ENCODE measurements around the gene PTPRM.

PTPRM gene

GRCh38 chr18:7746106-7746505 lies 179.0 kb downstream of the PTPRM start:
- no peak overlapping the region for H3K4me3 ChIP-seq (ENCODE audit: low read length, poor library complexity, severe bottlenecking)
- TF ChIP-seq CTCF (conservative IDR thresholded peaks at IDR 0.05; ENCODE audit: low read length): no peak
- TF ChIP-seq EZH2phosphoT487 (IDR thresholded peaks at IDR 0.05; ENCODE audit: borderline replicate concordance): no peak
- no peak overlapping the region for H2AFZ ChIP-seq (ENCODE audit: low read length)
- no peaks in the 10 kb centered on the region for H3K79me2 ChIP-seq (ENCODE audit: insufficient read depth, low read length)
- no peaks in the 10 kb centered on the region for H3K4me1 ChIP-seq (ENCODE audit: insufficient read depth, low read length, poor library complexity, severe bottlenecking)
- H3K4me2 ChIP-seq (ENCODE audit: low read depth, low read length, poor library complexity, severe bottlenecking): no peak overlapping the region
- no peaks in the 10 kb centered on the region for H3F3A ChIP-seq (ENCODE audit: low read depth)
- no peaks in the 10 kb centered on the region for H3K36me3 ChIP-seq (ENCODE audit: insufficient read depth, low read length)
- no peaks in the 10 kb centered on the region for H4K20me1 ChIP-seq (ENCODE audit: insufficient read depth, low read length, poor library complexity, severe bottlenecking)
- no peak overlapping the region for H3K9ac ChIP-seq (ENCODE audit: low read depth, low read length, poor library complexity, severe bottlenecking)
- H3K27me3 ChIP-seq (ENCODE audit: insufficient read depth, low read length, poor library complexity, severe bottlenecking): no peaks in the 10 kb centered on the region
- peaks cover 9% of the 10 kb centered on the region; the same call in 1 of the 2 replicates for H3K9me3 ChIP-seq (ENCODE audit: insufficient read depth, low read depth, low read length)
- H3K9me2 ChIP-seq (replicated peaks; ENCODE audit: low read depth, low read length): no peaks in the 10 kb centered on the region

GRCh38 chr18:7748251-7749007 lies 181.3 kb downstream of the PTPRM start:
- no peak for TF ChIP-seq CTCF (conservative IDR thresholded peaks at IDR 0.05; ENCODE audit: low read length)
- no peak for TF ChIP-seq EZH2phosphoT487 (IDR thresholded peaks at IDR 0.05; ENCODE audit: borderline replicate concordance)
- Histone ChIP-seq H3K9me3 (ENCODE audit: insufficient read depth, low read depth, low read length) (peaks cover 9% of the 10 kb centered on the region; the same call in 1 of the 2 replicates), H3K9me2 (replicated peaks; ENCODE audit: low read depth, low read length) (no peaks in the 10 kb centered on the region), H3K27me3 (ENCODE audit: insufficient read depth, low read length, poor library complexity, severe bottlenecking) (no peaks in the 10 kb centered on the region), H3K36me3 (ENCODE audit: insufficient read depth, low read length) (no peaks in the 10 kb centered on the region), H3F3A (ENCODE audit: low read depth) (no peaks in the 10 kb centered on the region), H4K20me1 (ENCODE audit: insufficient read depth, low read length, poor library complexity, severe bottlenecking) (no peaks in the 10 kb centered on the region), H3K9ac (ENCODE audit: low read depth, low read length, poor library complexity, severe bottlenecking) (no peak overlapping the region), H3K4me3 (ENCODE audit: low read length, poor library complexity, severe bottlenecking) (no peak overlapping the region), H3K4me2 (ENCODE audit: low read depth, low read length, poor library complexity, severe bottlenecking) (no peak overlapping the region), H3K79me2 (ENCODE audit: insufficient read depth, low read length) (no peaks in the 10 kb centered on the region), H2AFZ (ENCODE audit: low read length) (no peak overlapping the region), H3K4me1 (ENCODE audit: insufficient read depth, low read length, poor library complexity, severe bottlenecking) (no peaks in the 10 kb centered on the region)

GRCh38 chr18:7749008-7749405 lies 181.9 kb downstream of the PTPRM start:
- Histone ChIP-seq H3K36me3 (ENCODE audit: insufficient read depth, low read length) (no peaks in the 10 kb centered on the region), H3K9ac (ENCODE audit: low read depth, low read length, poor library complexity, severe bottlenecking) (no peak overlapping the region), H3K9me3 (ENCODE audit: insufficient read depth, low read depth, low read length) (peaks cover 9% of the 10 kb centered on the region; the same call in 1 of the 2 replicates), H3K4me2 (ENCODE audit: low read depth, low read length, poor library complexity, severe bottlenecking) (no peak overlapping the region), H3K9me2 (replicated peaks; ENCODE audit: low read depth, low read length) (no peaks in the 10 kb centered on the region), H3K27me3 (ENCODE audit: insufficient read depth, low read length, poor library complexity, severe bottlenecking) (no peaks in the 10 kb centered on the region), H3K4me3 (ENCODE audit: low read length, poor library complexity, severe bottlenecking) (no peak overlapping the region), H2AFZ (ENCODE audit: low read length) (no peak overlapping the region), H3K4me1 (ENCODE audit: insufficient read depth, low read length, poor library complexity, severe bottlenecking) (no peaks in the 10 kb centered on the region), H4K20me1 (ENCODE audit: insufficient read depth, low read length, poor library complexity, severe bottlenecking) (no peaks in the 10 kb centered on the region), H3F3A (ENCODE audit: low read depth) (no peaks in the 10 kb centered on the region), H3K79me2 (ENCODE audit: insufficient read depth, low read length) (no peaks in the 10 kb centered on the region)
- no peak for TF ChIP-seq CTCF (conservative IDR thresholded peaks at IDR 0.05; ENCODE audit: low read length)

Data from Loucy (cell line).